ENCODE data around the gene ZAP70. TPM values are rescaled to one million over a fixed set of nuclear protein-coding genes. Genes with fewer than 3 reads are reported as not detected.

The ZAP70 gene
- total RNA-seq, 1 experiment from 2014 or later, result 0.54 TPM

- TF ChIP-seq SIN3A (IDR thresholded peaks at IDR 0.05; ENCODE audit: borderline replicate concordance, insufficient read depth, low read depth, low read length) (no peak), POLR2AphosphoS5 (IDR thresholded peaks at IDR 0.05; ENCODE audit: low read depth, low read length) (no peak), CTCF (IDR thresholded peaks at IDR 0.05) (no peak), TCF7L2 (IDR thresholded peaks at IDR 0.05; ENCODE audit: low read depth, low read length) (no peak)
- TF ChIP-seq, protein P1, sequence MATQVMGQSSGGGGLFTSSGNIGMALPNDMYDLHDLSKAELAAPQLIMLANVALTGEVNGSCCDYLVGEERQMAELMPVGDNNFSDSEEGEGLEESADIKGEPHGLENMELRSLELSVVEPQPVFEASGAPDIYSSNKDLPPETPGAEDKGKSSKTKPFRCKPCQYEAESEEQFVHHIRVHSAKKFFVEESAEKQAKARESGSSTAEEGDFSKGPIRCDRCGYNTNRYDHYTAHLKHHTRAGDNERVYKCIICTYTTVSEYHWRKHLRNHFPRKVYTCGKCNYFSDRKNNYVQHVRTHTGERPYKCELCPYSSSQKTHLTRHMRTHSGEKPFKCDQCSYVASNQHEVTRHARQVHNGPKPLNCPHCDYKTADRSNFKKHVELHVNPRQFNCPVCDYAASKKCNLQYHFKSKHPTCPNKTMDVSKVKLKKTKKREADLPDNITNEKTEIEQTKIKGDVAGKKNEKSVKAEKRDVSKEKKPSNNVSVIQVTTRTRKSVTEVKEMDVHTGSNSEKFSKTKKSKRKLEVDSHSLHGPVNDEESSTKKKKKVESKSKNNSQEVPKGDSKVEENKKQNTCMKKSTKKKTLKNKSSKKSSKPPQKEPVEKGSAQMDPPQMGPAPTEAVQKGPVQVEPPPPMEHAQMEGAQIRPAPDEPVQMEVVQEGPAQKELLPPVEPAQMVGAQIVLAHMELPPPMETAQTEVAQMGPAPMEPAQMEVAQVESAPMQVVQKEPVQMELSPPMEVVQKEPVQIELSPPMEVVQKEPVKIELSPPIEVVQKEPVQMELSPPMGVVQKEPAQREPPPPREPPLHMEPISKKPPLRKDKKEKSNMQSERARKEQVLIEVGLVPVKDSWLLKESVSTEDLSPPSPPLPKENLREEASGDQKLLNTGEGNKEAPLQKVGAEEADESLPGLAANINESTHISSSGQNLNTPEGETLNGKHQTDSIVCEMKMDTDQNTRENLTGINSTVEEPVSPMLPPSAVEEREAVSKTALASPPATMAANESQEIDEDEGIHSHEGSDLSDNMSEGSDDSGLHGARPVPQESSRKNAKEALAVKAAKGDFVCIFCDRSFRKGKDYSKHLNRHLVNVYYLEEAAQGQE (IDR thresholded peaks at IDR 0.05; ENCODE audit: insufficient read depth in 1 of 2, low read depth in 2 of 2, low read length in 1 of 2), result no peak
- in situ Hi-C loops (cut with HindIII; ENCODE audit: low pct_unique_long_range_greater_than_20kb, low sequenced_read_pairs), result no loop called here
- Histone ChIP-seq H3K27ac (ENCODE audit: low read length) (no peak overlapping the region), H3K36me3 (ENCODE audit: control insufficient read depth, insufficient read depth, low read length) (no peaks in the 10 kb centered on the region; the same call in 1 of the 2 replicates), H3K4me1 (ENCODE audit: control insufficient read depth, insufficient read depth, low read length) (no peaks in the 10 kb centered on the region), H3K4me3 (ENCODE audit: low read depth in 2 of 2, low read length in 2 of 2) (no peak overlapping the region), H3K27me3 (ENCODE audit: control insufficient read depth, insufficient read depth, low read length) (no peaks in the 10 kb centered on the region), H3K9me3 (ENCODE audit: control insufficient read depth, insufficient read depth, low read depth, low read length) (no peaks in the 10 kb centered on the region)
- ATAC-seq (no peak), DNase-seq (ENCODE audit: low read depth, low spot score) (no peak)
- intact Hi-C loops (cut with micrococcal nuclease; ENCODE audit: unreplicated experiment), result no loop called here
- no TSS peak for BruUV-seq (replicated peaks)
- ChIA-PET POLR2A (no interaction called here), CTCF (no interaction called here)
Observed at GRCh38 chr2:97788986-97789644, 75.7 kb downstream of the ZAP70 start.

Other genes with a start within 250 kb of the ZAP70 start
- gene ANKRD36B, start 123.7 kb upstream of the ZAP70 start, total RNA-seq (2021; ENCODE audit: unreplicated experiment), result 14.7 TPM
- gene COX5B, start 67.5 kb upstream of the ZAP70 start, total RNA-seq (2021; ENCODE audit: unreplicated experiment), result 298 TPM
- 28.1 TPM for gene ACTR1B, start 49.5 kb upstream of the ZAP70 start, total RNA-seq (2021; ENCODE audit: unreplicated experiment)
- 6.0 TPM for gene C2orf92, start 43.9 kb upstream of the ZAP70 start, total RNA-seq (2021; ENCODE audit: unreplicated experiment)